Myocyte (in vitro differentiated cells): ENCODE measurements around the gene MYO6. TPM values are rescaled to one million over a fixed set of nuclear protein-coding genes. Genes with fewer than 3 reads are reported as not detected.
A peak's percentile ranks its signal among the peaks of the same experiment; 100 is the strongest.

Source experiments
- DNase-seq: peaks from one replicate; pipeline ENCODE4 v3.0.0-alpha.2; 2012; ENCODE audit warnings: low read depth
- total RNA-seq: library from RNA; depleted of rRNA; stranded (reverse); fragments of >200 nt; gene quantifications from 2 replicates; pipeline ENCODE4 v1.2.3, GENCODE V29; 2014

Gene MYO6
- total RNA-seq, 1 donor from 2014 or later: 9.5 TPM

GRCh38 chr6:75762063-75762462 lies 13.0 kb downstream of the MYO6 start:
- no peak for DNase-seq

- DNase-seq: no peak
These were observed 17.3 kb downstream of the MYO6 start for GRCh38 chr6:75766387-75766786.

GRCh38 chr6:75770844-75771243 lies 21.8 kb downstream of the MYO6 start:
- no peak for DNase-seq

GRCh38 chr6:75775219-75775618 lies 26.2 kb downstream of the MYO6 start:
- peak; percentile 44 for DNase-seq

- DNase-seq: no peak
These were observed 27.4 kb downstream of the MYO6 start for GRCh38 chr6:75776461-75776860.

- DNase-seq: no peak
These were observed 29.7 kb downstream of the MYO6 start for GRCh38 chr6:75778757-75779156.

- no peak for DNase-seq
These were observed 37.1 kb downstream of the MYO6 start for GRCh38 chr6:75786152-75786551.

- no peak for DNase-seq
These were observed 39.9 kb downstream of the MYO6 start for GRCh38 chr6:75788894-75789293.

- DNase-seq: peak; percentile 44
These were observed 42.8 kb downstream of the MYO6 start for GRCh38 chr6:75791881-75792280.

GRCh38 chr6:75794351-75794846 lies 45.4 kb downstream of the MYO6 start:
- no peak for DNase-seq

GRCh38 chr6:75794954-75795739 lies 46.1 kb downstream of the MYO6 start:
- DNase-seq: no peak

- no peak for DNase-seq
These were observed 47.7 kb downstream of the MYO6 start for GRCh38 chr6:75796723-75797122.

- no peak for DNase-seq
These were observed 51.1 kb downstream of the MYO6 start for GRCh38 chr6:75800133-75800532.

- DNase-seq: no peak
These were observed 51.9 kb downstream of the MYO6 start for GRCh38 chr6:75800708-75801505.

GRCh38 chr6:75802366-75802765 lies 53.3 kb downstream of the MYO6 start:
- DNase-seq: peak; percentile 34

GRCh38 chr6:75808507-75808906 lies 59.5 kb downstream of the MYO6 start:
- DNase-seq: no peak

- no peak for DNase-seq
These were observed 63.5 kb downstream of the MYO6 start for GRCh38 chr6:75812560-75812959.

- no peak for DNase-seq
These were observed 64.6 kb downstream of the MYO6 start for GRCh38 chr6:75813476-75814250.

- DNase-seq: no peak
These were observed 66.7 kb downstream of the MYO6 start for GRCh38 chr6:75815756-75816155.

- DNase-seq: no peak
These were observed 69.2 kb downstream of the MYO6 start for GRCh38 chr6:75818098-75818855.
